ENCODE measurements around the gene ITPR1. TPM values are rescaled to one million over a fixed set of nuclear protein-coding genes. Genes with fewer than 3 reads are reported as not detected.

The ITPR1 gene
- total and polyA plus RNA-seq, 2 experiments from 2014 or later = 6.8 to 21.0 TPM

- no peaks in the 10 kb centered on the region for H4K20me1 ChIP-seq (replicated peaks; ENCODE audit: insufficient read depth)
- H3K27me3 ChIP-seq (ENCODE audit: insufficient read depth) = no peaks in the 10 kb centered on the region
- peak; percentile 82 for ATAC-seq
- Mint-ChIP-seq H3K4me1 (peaks cover 38% of the 10 kb centered on the region), H3K36me3 (ENCODE audit: low read depth) (no peaks in the 10 kb centered on the region), H3K4me3 (peak overlapping the region; percentile 39), H3K27ac (peak overlapping the region; percentile 9; the same call in 1 of the 2 replicates), H3K27me3 (ENCODE audit: insufficient read depth, low read depth, poor library complexity) (peaks cover 3% of the 10 kb centered on the region), H3K9me3 (no peaks in the 10 kb centered on the region)
- H3K4me1 ChIP-seq (ENCODE audit: insufficient read depth) = peaks cover 29% of the 10 kb centered on the region
- no peaks in the 10 kb centered on the region for H3K9me2 ChIP-seq (ENCODE audit: insufficient read depth)
- H3K36me3 ChIP-seq (ENCODE audit: insufficient read depth) = no peaks in the 10 kb centered on the region
- H3K4me3 ChIP-seq = 0 out of 2 replicates have a peak overlapping the region, but pooled peaks have one; percentile 10
- H3F3A ChIP-seq (replicated peaks; ENCODE audit: low read depth) = no peaks in the 10 kb centered on the region
- TF ChIP-seq ZNF331 (CRISPR knock-in tag; IDR thresholded peaks at IDR 0.05; ENCODE audit: low read depth) = no peak
- TF ChIP-seq CTCF (conservative IDR thresholded peaks at IDR 0.05; ENCODE audit: low read depth in 2 of 2) = peak; percentile 59 to 64
- peak overlapping the region; percentile 58 for H3K4me2 ChIP-seq
- no peaks in the 10 kb centered on the region for H3K79me2 ChIP-seq (replicated peaks; ENCODE audit: insufficient read depth)
- peak; percentile 74 for DNase-seq (ENCODE audit: low spot score)
- H2AFZ ChIP-seq = peak overlapping the region; percentile 50; the same call in 1 of the 2 replicates
- peak overlapping the region; percentile 70; the same call in 1 of the 2 replicates for H3K27ac ChIP-seq (ENCODE audit: low read depth)
These were observed 227.3 kb downstream of the ITPR1 start for GRCh38 chr3:4720316-4721075.

GRCh38 chr3:4721511-4721911 is 228.4 kb downstream of the ITPR1 start:
- TF ChIP-seq ZNF462 (CRISPR knock-in tag; IDR thresholded peaks at IDR 0.05) (no peak), ZNF331 (CRISPR knock-in tag; IDR thresholded peaks at IDR 0.05; ENCODE audit: low read depth) (no peak), EZH2phosphoT487 (IDR thresholded peaks at IDR 0.05; ENCODE audit: unreplicated experiment) (no peak), ETS1 (IDR thresholded peaks at IDR 0.05) (no peak), POLR2AphosphoS5 (IDR thresholded peaks at IDR 0.05; ENCODE audit: low read depth) (no peak), ZNF114 (CRISPR knock-in tag; IDR thresholded peaks at IDR 0.05) (no peak), CREB1 (CRISPR knock-in tag; IDR thresholded peaks at IDR 0.05; ENCODE audit: low read depth) (no peak)
- Mint-ChIP-seq H3K4me3 (no peak overlapping the region), H3K27ac (no peak overlapping the region; the same call in 1 of the 2 replicates), H3K36me3 (ENCODE audit: low read depth) (no peaks in the 10 kb centered on the region), H3K9me3 (no peaks in the 10 kb centered on the region), H3K27me3 (ENCODE audit: insufficient read depth, low read depth, poor library complexity) (peaks cover 3% of the 10 kb centered on the region), H3K4me1 (peaks cover 38% of the 10 kb centered on the region)
- DNase-seq (ENCODE audit: low spot score) (no peak), ATAC-seq (no peak)
- H3K4me2 ChIP-seq = no peak overlapping the region
- 0 out of 2 replicates have a peak overlapping the region, but pooled peaks have one; percentile 39 for H3K27ac ChIP-seq (ENCODE audit: low read depth)
- no peak overlapping the region for H2AFZ ChIP-seq
- no peaks in the 10 kb centered on the region for H4K20me1 ChIP-seq (replicated peaks; ENCODE audit: insufficient read depth)
- H3K9me2 ChIP-seq (ENCODE audit: insufficient read depth) = no peaks in the 10 kb centered on the region
- H3K79me2 ChIP-seq (replicated peaks; ENCODE audit: insufficient read depth) = no peaks in the 10 kb centered on the region
- H3K4me3 ChIP-seq = no peak overlapping the region
- H3K27me3 ChIP-seq (ENCODE audit: insufficient read depth) = no peaks in the 10 kb centered on the region
- peaks cover 29% of the 10 kb centered on the region for H3K4me1 ChIP-seq (ENCODE audit: insufficient read depth)
- no peaks in the 10 kb centered on the region for H3K36me3 ChIP-seq (ENCODE audit: insufficient read depth)
- no peaks in the 10 kb centered on the region for H3F3A ChIP-seq (replicated peaks; ENCODE audit: low read depth)

Data from GM23338 (cell line).